K562 (cell line): ENCODE results near the gene CALHM2. TPM values are rescaled to one million over a fixed set of nuclear protein-coding genes. Genes with fewer than 3 reads are reported as not detected.

Experiments
- ATAC-seq: fragments of 200-7000 bp; cut with Tn5 transposase; 3 replicates; pipeline ENCODE4 v1.9.1; 2020; ENCODE audit warnings: moderate library complexity
- BruUV-seq: library from RNA; stranded (reverse); fragments of 400-500 nt; replicated peaks from 2 replicates; lab custom pipeline; 2021; lab: Mats Ljungman, UMichigan
- CTCF ChIA-PET: fragments of 300-600 bp; formaldehyde crosslinking; extraction: SDS; loops from one replicate; lab custom pipeline; 2021; ENCODE audit warnings: low intra/inter-chr PET ratio; lab: Yijun Ruan, JAX
- POLR2A ChIA-PET: fragments of 300-600, 350-650 bp; sonication (Branson Sonifier 250); formaldehyde crosslinking; extraction: SDS; loops from one replicate; lab custom pipeline; 2021; ENCODE audit warnings: antibody characterized with exemption, inconsistent platforms; lab: Yijun Ruan, JAX
- DNase-seq, 4 experiments: peaks; one replicate each; pipeline versions ENCODE4 v3.0.0 to v3.0.0-alpha.2; 2011 to 2018; ENCODE audit warnings: low spot score in 3 of 4, mixed read lengths in 3 of 4; ENCODE audit errors: extremely low read depth in 1 of 4
- FAIRE-seq: peaks from 2 replicates; lab custom pipeline; 2011; peaks lifted over from hg19 to GRCh38; lab: Jason Lieb, UNC
- H2AFZ ChIP-seq: 2 replicates; pipeline ENCODE4 v1.6.0; 2011; ENCODE audit warnings: low read depth, low read length, control low read depth, inconsistent platforms
- H3K27ac ChIP-seq: fragments of 200-600 bp; 3 replicates; pipeline ENCODE4 v1.8.0; 2011; ENCODE audit warnings: low read depth, mild to moderate bottlenecking, control low read depth, inconsistent platforms, low read length, moderate library complexity, mixed read lengths; ENCODE audit errors: extremely low read depth
- H3K27me3 ChIP-seq, 2 experiments: fragments of 300-600 bp in 1 of 2; 2 replicates in 1 of 2; 3 replicates in 1 of 2; pipeline versions ENCODE4 v1.6.0 to v1.8.0; 2011; ENCODE audit warnings: inconsistent platforms in 2 of 2, low read length in 2 of 2, mild to moderate bottlenecking in 1 of 2, mixed read lengths in 1 of 2, moderate library complexity in 1 of 2; ENCODE audit not compliant: control insufficient read depth in 2 of 2, insufficient read depth in 2 of 2
- H3K36me3 ChIP-seq: fragments of 300-600 bp; 3 replicates; pipeline ENCODE4 v1.8.0; 2011; ENCODE audit warnings: mild to moderate bottlenecking, low read length, inconsistent platforms; ENCODE audit not compliant: control insufficient read depth, insufficient read depth
- H3K4me1 ChIP-seq, 2 experiments: fragments of 200-600 bp in 1 of 2; replicated peaks in 1 of 2; 2 replicates in 1 of 2; 3 replicates in 1 of 2; pipeline versions ENCODE4 v1.5.1 to v1.8.0; 2011; ENCODE audit warnings: inconsistent platforms in 2 of 2, low read length in 2 of 2, mild to moderate bottlenecking in 1 of 2, mixed read lengths in 1 of 2, moderate library complexity in 1 of 2; ENCODE audit not compliant: control insufficient read depth in 2 of 2, insufficient read depth in 2 of 2
- H3K4me2 ChIP-seq: 2 replicates; pipeline ENCODE4 v1.6.1; 2011; ENCODE audit warnings: low read length, control low read depth, inconsistent platforms, mixed read lengths; ENCODE audit not compliant: insufficient read depth
- H3K4me3 ChIP-seq: fragments of 200-600 bp; sonication (generic), shearing (Covaris generic); 2 replicates; pipeline ENCODE4 v1.5.1; 2016; ENCODE audit warnings: control low read depth, inconsistent platforms
- H3K79me2 ChIP-seq: fragments of 200-600 bp; 3 replicates; pipeline ENCODE4 v1.8.0; 2011; ENCODE audit warnings: low read length, inconsistent platforms; ENCODE audit not compliant: control insufficient read depth, insufficient read depth
- H3K9ac ChIP-seq, 2 experiments: 2 replicates each; pipeline versions ENCODE4 v1.6.0 to v1.6.1; 2011; ENCODE audit warnings: low read depth in 2 of 2, low read length in 2 of 2, control low read depth in 1 of 2, inconsistent platforms in 1 of 2, mild to moderate bottlenecking in 1 of 2, mixed read lengths in 1 of 2; ENCODE audit not compliant: insufficient read depth in 1 of 2
- H3K9me1 ChIP-seq: one replicate; pipeline ENCODE4 v1.6.0; 2011; ENCODE audit warnings: inconsistent platforms, mild to moderate bottlenecking, low read length, moderate library complexity; ENCODE audit not compliant: control insufficient read depth, insufficient read depth
- H3K9me3 ChIP-seq: replicated peaks from 2 replicates; pipeline ENCODE4 v1.5.1; 2011; ENCODE audit warnings: low read depth, low read length, inconsistent platforms; ENCODE audit not compliant: control insufficient read depth, insufficient read depth
- H4K20me1 ChIP-seq: replicated peaks from 2 replicates; pipeline ENCODE4 v1.6.1; 2011; ENCODE audit warnings: low read length, inconsistent platforms, mixed read lengths; ENCODE audit not compliant: control insufficient read depth, insufficient read depth
- CAMTA2 ChIP-seq: fragments of 250-450 bp; sonication (Bioruptor Pico); conservative IDR thresholded peaks from 2 replicates; pipeline ENCODE4 v1.5.1; 2022
- CBFA2T3 ChIP-seq: fragments of 450-650 bp; IDR thresholded peaks from 2 replicates; pipeline ENCODE4 v1.6.1; 2017
- DPF2 ChIP-seq: fragments of 450-650 bp; IDR thresholded peaks from 2 replicates; pipeline ENCODE4 v1.6.1; 2016
- HMG20A ChIP-seq: fragments of 450-650 bp; formaldehyde crosslinking; conservative IDR thresholded peaks from 2 replicates; pipeline ENCODE4 v1.4.0; 2020; ENCODE audit warnings: mild to moderate bottlenecking, mixed read lengths
- NFATC3 ChIP-seq: fragments of 450-650 bp; IDR thresholded peaks from 2 replicates; pipeline ENCODE4 v1.6.1; 2017; ENCODE audit warnings: mild to moderate bottlenecking
- NFIX ChIP-seq: fragments of 250-450 bp; sonication (Bioruptor Pico); IDR thresholded peaks from 2 replicates; pipeline ENCODE4 v1.4.0; 2020; ENCODE audit warnings: low read depth, mild to moderate bottlenecking, moderate library complexity
- PHB ChIP-seq: fragments of 250-450 bp; sonication (Bioruptor Pico); IDR thresholded peaks from 2 replicates; pipeline ENCODE4 v1.5.0; 2021
- POU5F1 ChIP-seq: fragments of 150-350 bp; IDR thresholded peaks from 2 replicates; pipeline ENCODE4 v1.6.1; 2014; ENCODE audit warnings: borderline replicate concordance, low read length, low read depth, mild to moderate bottlenecking; ENCODE audit not compliant: partially characterized antibody
- SRSF3 ChIP-seq: fragments of 200-400 bp; formaldehyde crosslinking; IDR thresholded peaks from 2 replicates; pipeline ENCODE4 v1.6.1; 2016; ENCODE audit warnings: mild to moderate bottlenecking, low read length, moderate library complexity; ENCODE audit not compliant: insufficient read depth
- ZNF445 ChIP-seq: fragments of 250-450 bp; sonication (Bioruptor Pico); IDR thresholded peaks from 2 replicates; pipeline ENCODE4 v1.4.0; 2020; ENCODE audit warnings: low read depth, mild to moderate bottlenecking, moderate library complexity
- ZNF561 ChIP-seq: fragments of 450-650 bp; formaldehyde crosslinking; conservative IDR thresholded peaks from 2 replicates; pipeline ENCODE4 v1.4.0; 2020; ENCODE audit warnings: mild to moderate bottlenecking, moderate library complexity
- WGBS: fragments of 100-300 bp; shearing (Covaris generic); methylation state at CpG from one replicate; pipeline ENCODE4 v1.1.6; 2016; ENCODE audit warnings: low coverage, mixed read lengths; ENCODE audit not compliant: insufficient coverage; ENCODE audit errors: missing lambda C conversion rate; 5-methylcytosine and 5-hydroxymethylcytosine counted together
- in situ Hi-C: fragments of 300-500 bp; cut with MboI; formaldehyde crosslinking; loops from 4 replicates; pipeline ENCODE4 v1.15.0; 2018; ENCODE audit warnings: inconsistent platforms, mixed read lengths
- intact Hi-C: fragments of 100-400 bp; cut with micrococcal nuclease; formaldehyde crosslinking; loops from 2 replicates; pipeline ENCODE4 v1.14.2; 2022
- polyA plus RNA-seq, 8 experiments: library from polyadenylated mRNA; depleted of rRNA in 4 of 8; stranded (reverse) in 5 of 8; unstranded in 3 of 8; fragments of >200 nt; fragmentation: Nextera tagmentation in 2 of 8; fragmentation: Illumina TruSeq in 1 of 8; extraction: Ambion mirVana in 2 of 8; extraction: Trizol in 1 of 8; gene quantifications; 2 replicates each; pipeline versions ENCODE4 v1.2.1 to v1.2.3, GENCODE V29; 2011 to 2014; ENCODE audit warnings: inconsistent platforms in 1 of 8, missing spikeins in 1 of 8
- total RNA-seq, 7 experiments: library from RNA; depleted of rRNA in 6 of 7; stranded (reverse); fragments of >200 nt in 6 of 7; fragmentation: Illumina TruSeq in 2 of 7; extraction: Trizol in 2 of 7; gene quantifications; 2 replicates each; pipeline versions ENCODE4 v1.2.1 to v1.2.3, GENCODE V29; 2011 to 2021; ENCODE audit warnings: low replicate concordance in 1 of 7
- TF ChIP-seq, protein P1 (sequence below): fragments of 250-450 bp; sonication (Bioruptor Pico); IDR thresholded peaks from 2 replicates; pipeline ENCODE4 v1.8.0; 2022; ENCODE audit warnings: moderate library complexity, mild to moderate bottlenecking, inconsistent platforms
- TF ChIP-seq, protein P2 (sequence below): fragments of 250-450 bp; sonication (Bioruptor Pico); IDR thresholded peaks from 2 replicates; pipeline ENCODE4 v1.5.0; 2020; ENCODE audit warnings: mild to moderate bottlenecking
- TF ChIP-seq, protein P3 (sequence below): sonication (generic); formaldehyde crosslinking; IDR thresholded peaks from 2 replicates; pipeline ENCODE4 v1.8.0; 2023; ENCODE audit warnings: mild to moderate bottlenecking, missing genetic modification reagents
- TF ChIP-seq, protein P4 (sequence below), 3 experiments: IDR thresholded peaks in 2 of 3; conservative IDR thresholded peaks in 1 of 3; 2 replicates each; pipeline ENCODE4 v1.5.1; 2011 to 2012; ENCODE audit warnings: low read length in 3 of 3, mild to moderate bottlenecking in 3 of 3, control low read depth in 2 of 3, improper control_type of control experiment in 1 of 3, inconsistent platforms in 1 of 3, low read depth in 1 of 3, mixed read lengths in 1 of 3, moderate library complexity in 1 of 3; ENCODE audit not compliant: insufficient read depth in 2 of 3

The CALHM2 gene
- total and polyA plus RNA-seq, 9 of the 15 experiments (the other 6 are each of a cell fraction or from before 2014, with no cell fraction given), result 0.08 to 0.14 (median 0.13) TPM; not detected in 6

DNA sequence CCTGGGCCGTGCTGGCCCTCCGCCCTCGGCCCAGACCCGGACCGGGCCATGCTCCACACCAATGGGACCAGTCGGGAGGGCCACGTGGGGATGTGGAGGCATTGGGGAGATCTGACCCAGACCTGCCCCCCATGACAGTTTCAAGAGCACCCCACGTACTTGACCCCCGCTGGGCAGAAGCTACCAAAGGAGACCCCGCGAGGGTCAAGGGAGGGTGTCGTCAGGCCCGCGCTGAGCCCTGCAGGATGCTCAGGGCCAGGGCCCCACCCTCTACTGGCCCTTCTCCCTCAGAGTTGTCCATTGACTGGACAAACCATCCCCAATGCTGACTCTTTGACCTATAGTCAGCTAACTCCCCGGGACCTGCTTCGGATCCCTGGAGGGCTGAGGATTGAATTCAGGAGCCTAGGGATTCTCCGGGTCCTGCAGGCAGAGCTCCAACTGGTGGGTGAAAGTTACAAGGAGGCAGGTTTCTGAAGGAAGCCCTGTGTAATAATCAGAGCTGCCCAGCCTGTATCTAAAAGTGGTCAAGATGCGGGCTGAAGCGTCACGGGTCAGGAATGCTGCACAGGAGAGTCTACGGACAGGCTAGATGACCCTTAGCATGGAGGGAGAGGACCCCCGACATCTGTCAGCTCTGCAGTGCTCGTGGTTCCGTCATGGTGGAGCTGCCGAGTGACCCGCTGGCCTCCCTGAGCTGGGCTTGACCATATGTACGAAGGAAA lies 498 bp upstream of the CALHM2 start:
- FAIRE-seq (no peak), ATAC-seq (no peak), DNase-seq (no peak)
- H3K27me3 ChIP-seq, result no peaks in the 10 kb centered on the region
- 50% methylated on average over 15 of the region's 27 CpGs for WGBS
- no peak overlapping the region for H3K27ac ChIP-seq
- in situ Hi-C loops (no loop called here), intact Hi-C loops (no loop called here)
- H3K4me3 ChIP-seq, result no peak overlapping the region
- H3K9ac ChIP-seq, result no peak overlapping the region
- CTCF ChIA-PET, result no interaction called here
- peaks cover 2 to 27% of the 10 kb centered on the region in 2 experiments; a peak in 3 of 5 replicates for H3K4me1 ChIP-seq
- no peaks in the 10 kb centered on the region for H3K79me2 ChIP-seq
- peaks cover 4% of the 10 kb centered on the region; the same call in 1 of the 3 replicates for H3K36me3 ChIP-seq
- POLR2A ChIA-PET, result interaction anchor here (0.6 to 1.1 kb wide), 3 partner anchors 10 to 57 kb away, joined by 3 to 5 read pairs (median 3); partner anchors contain the start of genes ATP5MK and PDCD11
- H3K9me3 ChIP-seq, result no peaks in the 10 kb centered on the region
- no peak overlapping the region for H3K4me2 ChIP-seq
- no peaks in the 10 kb centered on the region for H3K9me1 ChIP-seq
- no TSS peak for BruUV-seq
- H4K20me1 ChIP-seq, result no peaks in the 10 kb centered on the region; the same call in 1 of the 2 replicates
- no peak overlapping the region for H2AFZ ChIP-seq
- TF ChIP-seq CAMTA2 (no peak), ZNF445 (CRISPR knock-in tag) (no peak), HMG20A (no peak), PHB (CRISPR knock-in tag) (no peak), CBFA2T3 (no peak), DPF2 (no peak), ZNF561 (no peak), SRSF3 (no peak), NFATC3 (no peak), NFIX (CRISPR knock-in tag) (no peak), POU5F1 (no peak)
- TF ChIP-seq, protein P1, sequence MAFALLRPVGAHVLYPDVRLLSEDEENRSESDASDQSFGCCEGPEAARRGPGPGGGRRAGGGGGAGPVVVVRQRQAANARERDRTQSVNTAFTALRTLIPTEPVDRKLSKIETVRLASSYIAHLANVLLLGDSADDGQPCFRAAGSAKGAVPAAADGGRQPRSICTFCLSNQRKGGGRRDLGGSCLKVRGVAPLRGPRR (CRISPR knock-in tag), result no peak
- TF ChIP-seq, protein P2, sequence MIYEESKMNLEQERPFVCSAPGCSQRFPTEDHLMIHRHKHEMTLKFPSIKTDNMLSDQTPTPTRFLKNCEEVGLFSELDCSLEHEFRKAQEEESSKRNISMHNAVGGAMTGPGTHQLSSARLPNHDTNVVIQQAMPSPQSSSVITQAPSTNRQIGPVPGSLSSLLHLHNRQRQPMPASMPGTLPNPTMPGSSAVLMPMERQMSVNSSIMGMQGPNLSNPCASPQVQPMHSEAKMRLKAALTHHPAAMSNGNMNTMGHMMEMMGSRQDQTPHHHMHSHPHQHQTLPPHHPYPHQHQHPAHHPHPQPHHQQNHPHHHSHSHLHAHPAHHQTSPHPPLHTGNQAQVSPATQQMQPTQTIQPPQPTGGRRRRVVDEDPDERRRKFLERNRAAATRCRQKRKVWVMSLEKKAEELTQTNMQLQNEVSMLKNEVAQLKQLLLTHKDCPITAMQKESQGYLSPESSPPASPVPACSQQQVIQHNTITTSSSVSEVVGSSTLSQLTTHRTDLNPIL (CRISPR knock-in tag), result no peak
- TF ChIP-seq, protein P3, sequence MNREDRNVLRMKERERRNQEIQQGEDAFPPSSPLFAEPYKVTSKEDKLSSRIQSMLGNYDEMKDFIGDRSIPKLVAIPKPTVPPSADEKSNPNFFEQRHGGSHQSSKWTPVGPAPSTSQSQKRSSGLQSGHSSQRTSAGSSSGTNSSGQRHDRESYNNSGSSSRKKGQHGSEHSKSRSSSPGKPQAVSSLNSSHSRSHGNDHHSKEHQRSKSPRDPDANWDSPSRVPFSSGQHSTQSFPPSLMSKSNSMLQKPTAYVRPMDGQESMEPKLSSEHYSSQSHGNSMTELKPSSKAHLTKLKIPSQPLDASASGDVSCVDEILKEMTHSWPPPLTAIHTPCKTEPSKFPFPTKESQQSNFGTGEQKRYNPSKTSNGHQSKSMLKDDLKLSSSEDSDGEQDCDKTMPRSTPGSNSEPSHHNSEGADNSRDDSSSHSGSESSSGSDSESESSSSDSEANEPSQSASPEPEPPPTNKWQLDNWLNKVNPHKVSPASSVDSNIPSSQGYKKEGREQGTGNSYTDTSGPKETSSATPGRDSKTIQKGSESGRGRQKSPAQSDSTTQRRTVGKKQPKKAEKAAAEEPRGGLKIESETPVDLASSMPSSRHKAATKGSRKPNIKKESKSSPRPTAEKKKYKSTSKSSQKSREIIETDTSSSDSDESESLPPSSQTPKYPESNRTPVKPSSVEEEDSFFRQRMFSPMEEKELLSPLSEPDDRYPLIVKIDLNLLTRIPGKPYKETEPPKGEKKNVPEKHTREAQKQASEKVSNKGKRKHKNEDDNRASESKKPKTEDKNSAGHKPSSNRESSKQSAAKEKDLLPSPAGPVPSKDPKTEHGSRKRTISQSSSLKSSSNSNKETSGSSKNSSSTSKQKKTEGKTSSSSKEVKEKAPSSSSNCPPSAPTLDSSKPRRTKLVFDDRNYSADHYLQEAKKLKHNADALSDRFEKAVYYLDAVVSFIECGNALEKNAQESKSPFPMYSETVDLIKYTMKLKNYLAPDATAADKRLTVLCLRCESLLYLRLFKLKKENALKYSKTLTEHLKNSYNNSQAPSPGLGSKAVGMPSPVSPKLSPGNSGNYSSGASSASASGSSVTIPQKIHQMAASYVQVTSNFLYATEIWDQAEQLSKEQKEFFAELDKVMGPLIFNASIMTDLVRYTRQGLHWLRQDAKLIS (CRISPR knock-in tag), result no peak
- TF ChIP-seq, protein P4, sequence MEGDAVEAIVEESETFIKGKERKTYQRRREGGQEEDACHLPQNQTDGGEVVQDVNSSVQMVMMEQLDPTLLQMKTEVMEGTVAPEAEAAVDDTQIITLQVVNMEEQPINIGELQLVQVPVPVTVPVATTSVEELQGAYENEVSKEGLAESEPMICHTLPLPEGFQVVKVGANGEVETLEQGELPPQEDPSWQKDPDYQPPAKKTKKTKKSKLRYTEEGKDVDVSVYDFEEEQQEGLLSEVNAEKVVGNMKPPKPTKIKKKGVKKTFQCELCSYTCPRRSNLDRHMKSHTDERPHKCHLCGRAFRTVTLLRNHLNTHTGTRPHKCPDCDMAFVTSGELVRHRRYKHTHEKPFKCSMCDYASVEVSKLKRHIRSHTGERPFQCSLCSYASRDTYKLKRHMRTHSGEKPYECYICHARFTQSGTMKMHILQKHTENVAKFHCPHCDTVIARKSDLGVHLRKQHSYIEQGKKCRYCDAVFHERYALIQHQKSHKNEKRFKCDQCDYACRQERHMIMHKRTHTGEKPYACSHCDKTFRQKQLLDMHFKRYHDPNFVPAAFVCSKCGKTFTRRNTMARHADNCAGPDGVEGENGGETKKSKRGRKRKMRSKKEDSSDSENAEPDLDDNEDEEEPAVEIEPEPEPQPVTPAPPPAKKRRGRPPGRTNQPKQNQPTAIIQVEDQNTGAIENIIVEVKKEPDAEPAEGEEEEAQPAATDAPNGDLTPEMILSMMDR (IDR thresholded peaks at IDR 0.05 in 2 of 3, conservative IDR thresholded peaks at IDR 0.05 in 1 of 3; ENCODE audit: insufficient read depth in 2 of 3, low read depth in 1 of 3, low read length in 3 of 3), result no peak
